ENCODE data around the gene TCF15.

The TCF15 gene

GRCh38 chr20:620246-620645 lies 10.1 kb upstream of the TCF15 start:
- TF ChIP-seq CTCF (IDR thresholded peaks at IDR 0.05; ENCODE audit: low read depth, low read length, missing control alignments) = no peak
- no peak for DNase-seq
- Histone ChIP-seq H3K4me3 (ENCODE audit: low read depth, low read length) (no peak overlapping the region), H3K27me3 (replicated peaks) (no peaks in the 10 kb centered on the region), H3K36me3 (replicated peaks) (no peaks in the 10 kb centered on the region), H3K27ac (no peak overlapping the region)
- in situ Hi-C loops (cut with HindIII; ENCODE audit: low pct_ligation_motif_present, low sequenced_read_pairs) = no loop called here

DNA sequence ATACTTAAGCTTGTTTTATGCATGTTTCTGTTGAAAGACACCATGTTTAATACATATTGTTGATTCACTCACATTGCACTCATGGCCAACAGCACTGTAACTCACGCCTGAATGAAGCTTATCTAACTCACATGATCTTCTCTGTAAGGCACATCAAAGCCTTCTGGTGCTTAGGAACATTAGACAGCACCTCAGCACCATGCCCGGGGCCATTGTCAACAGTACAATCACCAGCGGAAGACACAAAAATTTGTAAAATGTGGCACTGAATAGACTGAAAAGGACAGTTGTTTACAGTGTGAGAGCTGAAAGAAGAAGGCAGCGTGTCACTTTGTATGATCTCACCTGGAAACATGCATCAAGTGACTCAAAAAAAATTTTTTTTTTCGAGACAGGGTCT lies 8.9 kb upstream of the TCF15 start:
- no peaks in the 10 kb centered on the region for H3K27me3 ChIP-seq (replicated peaks)
- no peaks in the 10 kb centered on the region for H3K36me3 ChIP-seq (replicated peaks)
- no peak overlapping the region for H3K4me3 ChIP-seq (ENCODE audit: low read depth, low read length)
- in situ Hi-C loops (cut with HindIII; ENCODE audit: low pct_ligation_motif_present, low sequenced_read_pairs) = no loop called here
- no peak for TF ChIP-seq CTCF (IDR thresholded peaks at IDR 0.05; ENCODE audit: low read depth, low read length, missing control alignments)
- DNase-seq = no peak
- no peak overlapping the region for H3K27ac ChIP-seq

GRCh38 chr20:617934-618690 lies 8.0 kb upstream of the TCF15 start:
- no peak for TF ChIP-seq CTCF (IDR thresholded peaks at IDR 0.05; ENCODE audit: low read depth, low read length, missing control alignments)

DNA sequence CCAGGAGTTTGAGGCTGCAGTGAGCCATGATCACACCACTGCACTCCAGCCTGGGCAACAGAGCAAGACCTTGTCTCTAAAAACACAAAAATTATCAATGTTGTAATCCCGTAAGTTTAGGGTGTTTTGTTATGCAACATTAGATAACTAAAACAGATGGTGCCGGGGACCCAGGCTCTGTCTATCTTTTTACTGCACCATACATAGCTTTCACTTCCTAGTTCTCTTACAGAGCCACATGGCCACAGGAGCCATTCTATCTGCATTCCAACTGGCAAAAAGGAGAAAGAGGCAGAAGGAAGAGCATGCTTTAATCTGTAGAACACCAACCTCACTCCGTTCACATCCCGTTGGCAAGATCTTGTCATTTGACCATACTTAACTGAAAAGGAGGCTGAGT lies 5.4 kb upstream of the TCF15 start:
- in situ Hi-C loops (cut with HindIII; ENCODE audit: low pct_ligation_motif_present, low sequenced_read_pairs) = no loop called here
- no peak overlapping the region for H3K27ac ChIP-seq
- DNase-seq = no peak
- H3K27me3 ChIP-seq (replicated peaks) = peaks cover 19% of the 10 kb centered on the region
- no peak for TF ChIP-seq CTCF (IDR thresholded peaks at IDR 0.05; ENCODE audit: low read depth, low read length, missing control alignments)
- H3K4me3 ChIP-seq (ENCODE audit: low read depth, low read length) = no peak overlapping the region
- H3K36me3 ChIP-seq (replicated peaks) = no peaks in the 10 kb centered on the region

More at GRCh38 chr20:617934-618690, 8.0 kb upstream of the TCF15 start:
- no peak overlapping the region for H3K27ac ChIP-seq
- H3K4me3 ChIP-seq (ENCODE audit: low read depth, low read length) = no peak overlapping the region
- in situ Hi-C loops (cut with HindIII; ENCODE audit: low pct_ligation_motif_present, low sequenced_read_pairs) = no loop called here
- no peaks in the 10 kb centered on the region for H3K36me3 ChIP-seq (replicated peaks)
- no peaks in the 10 kb centered on the region for H3K27me3 ChIP-seq (replicated peaks)
- DNase-seq = no peak

DNA sequence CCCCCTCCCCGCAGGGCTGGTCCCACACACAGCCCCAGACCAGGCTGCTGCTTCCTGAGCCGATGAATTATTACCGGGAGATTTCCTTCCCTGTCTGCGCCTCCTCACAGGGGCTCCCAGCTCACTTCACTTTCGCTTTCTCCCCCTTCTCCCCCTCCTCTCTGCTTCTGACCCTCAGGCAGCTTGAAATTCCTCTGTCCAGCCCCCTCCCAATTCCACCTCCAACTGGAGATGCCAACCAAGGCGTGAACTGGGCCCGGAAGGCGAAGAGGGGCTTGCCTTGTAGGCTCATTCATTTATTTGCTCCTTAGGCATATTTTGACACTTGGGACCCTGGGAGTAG lies 1.7 kb upstream of the TCF15 start:
- Histone ChIP-seq H3K36me3 (replicated peaks) (no peaks in the 10 kb centered on the region), H3K4me3 (ENCODE audit: low read depth, low read length) (no peak overlapping the region), H3K27me3 (replicated peaks) (peaks cover 32% of the 10 kb centered on the region), H3K27ac (no peak overlapping the region)
- no peak for DNase-seq
- TF ChIP-seq CTCF (IDR thresholded peaks at IDR 0.05; ENCODE audit: low read depth, low read length, missing control alignments) = no peak
- in situ Hi-C loops (cut with HindIII; ENCODE audit: low pct_ligation_motif_present, low sequenced_read_pairs) = no loop called here

Data from brain microvascular endothelial cell (primary cell).